ENCODE results near the gene C11orf52.
A peak's percentile ranks its signal among the peaks of the same experiment; 100 is the strongest.
"Not testable (repeated sequence)": the region's sequence is repeated elsewhere in the genome, so short reads cannot be mapped to it uniquely, and the experiment has no call there.

C11orf52 gene, protein sequence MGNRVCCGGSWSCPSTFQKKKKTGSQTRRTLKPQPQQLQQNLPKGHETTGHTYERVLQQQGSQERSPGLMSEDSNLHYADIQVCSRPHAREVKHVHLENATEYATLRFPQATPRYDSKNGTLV

DNA sequence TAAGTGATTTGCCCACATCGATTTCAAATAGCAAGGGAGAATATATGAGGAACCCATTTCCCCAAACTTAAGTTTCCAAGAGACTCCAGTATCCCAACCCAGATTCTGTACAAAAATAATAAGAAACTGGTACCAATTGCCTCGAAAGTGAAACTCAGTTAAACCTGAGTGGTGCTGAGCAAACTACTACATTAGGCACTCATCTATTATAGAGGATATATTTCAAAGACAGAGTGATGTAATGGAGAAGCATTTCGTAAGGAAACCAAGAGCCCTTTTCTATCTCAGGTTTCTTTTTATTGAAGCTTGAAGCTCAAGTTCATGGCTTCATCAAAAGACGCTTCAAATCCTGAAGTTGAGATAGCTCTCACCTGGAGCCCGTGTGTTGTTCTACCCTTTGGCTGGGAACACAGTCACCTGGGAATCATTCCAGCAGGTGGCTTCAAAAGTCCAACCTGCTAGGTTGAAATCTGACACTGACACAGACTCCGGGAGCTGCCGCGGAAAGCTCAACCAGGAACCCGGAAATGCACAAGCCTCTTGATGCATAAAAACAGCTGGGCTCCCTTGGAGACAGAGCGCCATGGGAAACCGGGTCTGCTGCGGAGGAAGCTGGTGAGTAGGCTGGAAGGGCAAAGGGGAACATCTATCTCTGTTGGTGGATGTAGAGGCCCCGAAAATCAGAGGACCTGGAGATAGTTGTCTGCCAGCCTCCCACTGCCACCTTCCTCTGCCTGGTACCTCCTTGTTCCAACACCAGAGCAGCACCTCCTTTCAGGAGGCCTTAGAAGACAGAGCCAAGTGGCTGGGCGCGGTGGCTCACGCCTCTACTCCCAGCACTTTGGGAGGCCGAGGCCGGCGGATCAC is at the start of gene C11orf52:
Gene C11orf52, plus strand, starts transcription at position 524 of the 867 bp plus-strand sequence. Its CDS starts 60 bp downstream, at position 584.
- peak; percentile 71 to 88 for DNase-seq

DNA sequence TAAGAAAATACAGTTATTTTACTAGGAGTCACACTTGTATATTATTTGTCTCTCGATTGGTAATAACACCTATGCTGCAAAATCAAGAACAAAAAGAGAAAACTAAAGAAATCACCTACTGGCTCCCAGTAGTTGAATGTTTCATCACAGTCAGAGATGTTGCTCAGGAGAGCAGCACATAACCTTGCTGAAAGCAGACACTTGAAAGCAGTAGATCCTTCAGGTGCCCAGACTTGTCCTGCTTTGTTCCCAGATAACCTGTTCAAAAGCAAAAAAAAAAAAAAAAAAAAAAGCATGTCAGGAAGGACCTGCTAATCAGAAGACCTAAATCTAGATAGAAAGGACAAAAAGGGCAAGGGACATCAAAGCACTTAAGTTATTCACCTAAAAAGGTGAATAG is 48.6 kb upstream of the C11orf52 start:
- no peak for DNase-seq

DNA sequence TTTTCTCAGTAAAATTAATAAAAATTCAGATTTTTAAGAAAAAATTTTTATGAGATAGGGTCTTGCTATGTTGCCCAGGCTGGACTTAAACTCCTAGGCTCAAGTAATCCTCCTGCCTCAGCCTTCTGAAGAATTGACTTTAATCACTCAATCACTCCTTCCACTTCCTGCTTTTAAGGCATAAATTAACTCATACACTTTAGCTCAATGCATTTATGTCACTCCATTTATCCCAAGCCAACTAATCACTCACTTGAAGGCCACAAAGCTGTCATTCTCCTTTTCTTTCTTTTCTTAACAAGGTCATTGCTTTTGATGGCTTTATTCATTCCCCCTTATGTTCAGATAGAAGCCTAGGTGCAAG is 48.2 kb upstream of the C11orf52 start:
- DNase-seq = no peak

- DNase-seq = peak in 1 of 2 experiments; percentile 85
Observed at GRCh38 chr11:111870886-111871692, 47.6 kb upstream of the C11orf52 start, which contains the start of gene ALG9. ALG9 (minus strand) TSS chr11:111871581; CDS start chr11:111871482, 99 bp downstream.

GRCh38 chr11:111871693-111872161 is 47.0 kb upstream of the C11orf52 start:
- DNase-seq = no peak

GRCh38 chr11:111878385-111878848 is 40.3 kb upstream of the C11orf52 start:
- DNase-seq = no peak

DNA sequence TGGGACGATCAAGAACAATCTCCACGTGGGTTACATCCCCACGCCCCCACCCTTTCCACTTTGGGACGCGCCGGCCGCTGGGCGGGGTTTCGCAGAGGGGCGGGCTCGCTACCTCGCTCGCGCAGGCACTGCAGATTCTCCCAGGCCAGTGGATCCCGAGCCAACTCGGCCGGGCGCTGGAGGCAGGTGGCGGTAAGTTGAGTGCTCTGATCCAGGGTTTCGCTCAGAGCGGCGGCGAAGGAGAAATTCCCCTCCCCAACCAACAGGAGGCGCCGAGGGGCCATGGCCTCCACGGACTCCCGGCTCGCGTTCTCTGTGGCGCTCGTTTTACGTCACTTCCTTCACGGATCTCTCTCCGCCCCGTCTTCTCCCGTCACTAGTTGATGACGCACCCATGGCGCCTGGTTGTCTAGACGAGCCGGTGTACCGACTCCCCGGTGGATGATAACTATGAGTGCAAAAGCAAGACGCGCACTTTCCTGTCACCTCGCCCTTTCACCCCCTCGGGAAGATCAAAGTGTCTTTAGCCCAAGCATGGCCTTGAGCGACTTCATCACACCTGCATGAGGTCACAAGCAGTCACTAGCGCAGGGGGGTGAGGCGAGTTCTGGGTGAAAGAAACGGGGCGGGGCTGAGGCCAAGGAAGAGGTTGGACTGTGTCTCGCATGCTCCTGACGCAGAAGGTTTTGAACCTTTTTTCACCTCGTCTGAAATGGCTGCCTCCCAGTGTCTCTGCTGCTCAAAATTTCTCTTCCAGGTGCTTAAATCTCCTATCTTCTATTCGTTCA is 39.7 kb upstream of the C11orf52 start, which contains the start of the genes CFAP68 and FDXACB1:
Gene CFAP68, plus strand, starts transcription at position 693 of the 788 bp plus-strand sequence. Its CDS starts 20 bp downstream, at position 713.
Gene FDXACB1, minus strand, starts transcription at position 317 of the 788 bp plus-strand sequence. Its CDS starts 33 bp downstream, at position 284.
- DNase-seq = peak; percentile 92 to 95

DNA sequence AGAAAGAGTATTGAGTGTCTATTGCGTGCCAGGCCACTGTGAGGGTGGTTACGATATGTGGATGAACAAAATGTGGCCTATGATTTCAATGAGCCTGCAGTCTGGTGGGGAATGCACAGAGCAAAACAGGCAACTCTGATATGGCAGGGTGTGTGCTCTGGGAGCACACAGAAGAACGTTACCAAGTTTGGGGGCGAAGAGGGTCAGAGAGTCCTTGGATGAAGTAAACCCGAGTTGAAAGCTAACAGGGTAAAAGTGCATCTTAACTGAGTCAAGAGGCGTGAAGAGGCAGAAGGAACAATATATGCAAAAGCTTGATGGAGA is 39.1 kb upstream of the C11orf52 start:
- no peak for DNase-seq

DNA sequence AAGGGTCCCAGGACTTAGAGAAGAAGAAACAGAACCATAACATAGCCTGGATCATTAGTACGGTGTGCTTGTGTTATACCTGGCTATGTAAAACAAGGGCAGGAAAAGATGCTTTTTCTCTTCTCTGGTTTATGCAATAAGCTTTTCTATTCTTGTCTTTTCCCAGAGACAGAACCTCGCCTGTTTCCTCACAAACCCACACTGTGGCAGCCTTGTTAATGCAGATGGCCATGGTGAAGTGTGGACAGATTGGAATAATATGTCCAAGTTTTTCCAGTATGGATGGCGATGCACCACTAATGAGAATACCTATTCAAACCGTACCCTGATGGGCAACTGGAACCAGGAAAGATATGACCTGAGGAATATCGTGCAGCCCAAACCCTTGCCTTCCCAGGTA is 36.5 kb upstream of the C11orf52 start:
- DNase-seq = no peak

GRCh38 chr11:111885053-111885452 is 33.7 kb upstream of the C11orf52 start:
- DNase-seq = not testable (repeated sequence)

DNA sequence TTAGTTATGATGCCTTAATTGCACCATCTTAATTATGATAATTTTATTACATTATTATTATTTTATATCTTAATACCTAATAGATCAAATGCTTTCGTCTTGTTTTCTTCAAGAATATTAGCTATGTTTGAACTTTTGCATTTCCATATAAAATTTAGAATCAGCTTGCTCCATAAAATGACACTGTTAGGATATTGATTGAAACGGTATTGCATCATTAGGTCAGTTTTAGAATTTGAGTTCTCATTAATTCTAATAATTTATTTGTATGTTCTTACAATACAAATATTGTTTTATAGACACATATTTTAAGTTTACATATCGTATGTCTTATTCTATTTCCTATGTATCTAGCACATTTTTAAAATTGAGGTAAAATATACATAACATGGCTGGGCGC is 32.7 kb upstream of the C11orf52 start:
- no peak for DNase-seq

DNA sequence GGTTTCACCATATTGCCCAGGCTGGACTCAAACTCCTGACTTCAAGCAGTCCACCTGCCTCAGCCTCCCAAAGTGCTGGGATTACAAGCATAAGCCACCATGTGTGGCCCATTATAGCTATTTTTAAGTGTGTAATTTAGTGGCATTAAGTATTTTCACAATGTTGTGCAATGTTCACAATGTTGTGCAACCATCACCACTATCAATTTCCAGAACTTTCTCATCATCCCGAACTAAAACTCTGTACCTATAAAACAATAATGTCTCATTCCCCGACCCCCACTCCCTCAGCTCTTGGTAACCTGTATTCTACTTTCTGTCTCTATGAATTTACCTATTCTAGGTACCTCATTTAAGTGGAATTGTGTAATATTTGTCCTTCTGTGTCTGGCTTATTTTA is 31.9 kb upstream of the C11orf52 start:
- no peak for DNase-seq

DNA sequence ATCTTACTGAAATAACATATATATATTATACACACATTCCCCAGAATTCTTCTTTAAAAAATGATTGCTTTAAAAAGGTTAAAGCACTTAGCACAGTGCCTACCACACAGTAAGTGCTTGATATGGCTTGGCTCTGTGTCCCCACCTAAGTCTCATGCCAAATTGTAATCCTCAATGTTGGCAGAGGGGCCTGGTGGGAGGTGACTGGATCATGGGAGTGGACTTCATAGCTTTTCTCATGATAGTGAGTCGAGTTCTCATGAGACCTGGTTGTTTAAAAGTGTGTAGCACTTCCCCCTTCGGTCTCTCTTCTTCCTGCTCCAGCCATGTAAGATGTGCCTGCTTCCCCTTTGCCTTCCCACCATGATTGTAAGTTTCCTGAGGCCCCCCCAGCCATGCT is 13.3 kb upstream of the C11orf52 start:
- DNase-seq = no peak

DNA sequence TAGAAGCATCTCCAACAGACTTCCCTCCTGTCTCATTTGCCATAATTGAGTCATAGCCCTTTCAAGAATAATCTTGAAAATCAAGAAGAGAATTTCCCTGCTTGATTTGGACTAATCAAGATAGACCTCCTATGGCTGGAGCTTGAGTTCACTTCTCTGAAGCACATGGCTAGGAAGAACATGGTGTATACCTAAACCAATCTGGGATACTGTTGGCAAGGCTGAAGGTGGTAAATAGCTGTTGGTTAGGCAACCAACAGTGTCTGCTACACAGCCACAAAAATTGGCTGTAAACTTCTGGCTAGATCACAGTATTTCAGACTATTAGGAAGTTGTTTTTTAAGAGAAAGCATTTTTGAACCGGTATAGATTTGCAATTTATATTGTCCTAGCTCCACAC is 12.0 kb upstream of the C11orf52 start:
- DNase-seq = no peak

DNA sequence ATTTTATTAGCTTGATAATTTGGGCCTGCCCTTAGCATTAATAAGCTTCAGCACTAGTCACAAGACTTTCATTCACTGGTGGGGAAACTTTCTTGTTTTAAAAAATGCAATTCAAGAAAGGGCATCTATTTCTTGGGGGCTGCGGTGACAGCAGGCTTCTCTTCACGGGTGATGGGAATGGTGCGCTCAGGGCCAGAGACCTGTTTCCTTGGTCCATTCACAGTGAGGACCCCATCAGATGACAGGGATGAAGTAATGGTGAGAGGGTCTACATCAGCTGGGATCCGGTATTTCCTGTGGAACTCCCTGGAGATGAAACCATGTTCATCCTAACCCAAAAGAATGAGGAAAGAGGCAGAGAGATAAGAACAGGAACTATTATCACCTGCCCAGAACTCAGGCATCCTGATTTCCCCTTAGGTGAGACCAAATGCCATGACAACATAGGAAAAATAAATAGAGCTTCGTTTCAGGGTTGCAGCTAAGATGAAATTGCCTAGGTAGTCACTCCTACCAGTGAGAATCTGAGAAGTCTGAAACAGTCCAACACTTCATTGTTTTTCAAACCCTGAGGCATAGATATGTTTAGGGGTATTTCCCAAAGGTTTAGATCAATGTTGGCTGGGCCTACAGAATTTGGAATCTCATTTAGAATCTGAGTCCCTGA is 9.9 kb upstream of the C11orf52 start:
- DNase-seq = no peak

DNA sequence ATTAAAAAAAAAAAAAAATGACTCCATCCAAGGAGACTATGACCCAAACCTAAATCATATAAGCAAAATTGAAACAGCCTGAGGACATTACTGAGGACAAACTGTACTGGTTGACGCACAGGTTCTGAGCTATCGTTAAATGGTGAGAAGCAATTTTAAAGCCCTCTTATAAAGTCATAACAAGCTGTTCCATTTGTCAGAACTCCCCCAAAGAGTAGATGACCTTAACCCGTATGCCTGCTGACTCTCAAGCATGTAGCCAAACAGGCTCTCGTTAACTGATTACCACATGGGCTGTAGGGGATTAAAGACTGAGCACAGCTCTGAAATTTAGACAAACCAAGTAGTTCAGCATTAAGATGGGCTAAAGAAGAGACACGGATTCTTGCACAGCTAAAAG is 9.3 kb upstream of the C11orf52 start:
- no peak for DNase-seq

DNA sequence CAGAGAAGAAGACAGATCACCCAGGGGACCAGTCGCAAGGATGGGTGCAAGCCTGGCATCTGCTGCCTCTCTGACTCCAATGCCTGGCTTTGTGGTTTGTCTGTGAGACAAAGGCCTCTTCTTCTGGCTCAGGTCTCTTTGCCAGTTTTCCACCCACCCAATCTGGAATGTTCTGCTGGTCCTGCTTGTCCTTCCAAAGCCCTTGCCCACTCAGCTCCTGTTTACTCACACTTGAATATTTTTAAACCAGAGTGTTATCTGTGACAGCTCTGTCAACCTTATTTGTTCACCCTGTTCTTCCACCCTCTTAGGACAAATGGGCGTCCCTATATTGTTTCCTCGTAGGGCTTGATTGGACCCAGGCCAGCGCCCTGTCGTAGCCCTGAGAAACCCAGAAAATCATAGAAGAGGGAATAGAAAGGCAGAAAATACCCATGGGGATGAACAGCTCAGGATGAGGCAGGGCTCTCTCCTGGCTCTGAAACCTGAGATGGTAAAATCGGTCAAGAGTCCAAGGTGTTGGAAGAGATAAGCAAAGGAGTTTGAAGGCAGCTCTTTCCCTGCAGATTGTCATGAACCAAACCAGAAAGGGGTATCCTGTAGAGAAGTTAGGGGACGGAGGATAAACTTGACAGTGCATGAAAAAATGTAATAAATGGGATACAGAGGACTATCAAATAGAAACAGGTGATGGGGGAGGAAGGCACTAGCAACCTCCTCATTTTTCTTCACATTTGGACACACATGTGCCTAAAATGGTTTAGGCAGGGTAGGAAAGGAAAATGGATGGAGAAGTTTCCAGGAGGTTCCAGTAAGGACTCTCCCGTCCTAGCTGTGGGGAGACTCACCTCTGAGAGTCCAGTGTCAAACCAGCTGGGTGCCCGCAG is 7.8 kb upstream of the C11orf52 start:
- no peak for DNase-seq

DNA sequence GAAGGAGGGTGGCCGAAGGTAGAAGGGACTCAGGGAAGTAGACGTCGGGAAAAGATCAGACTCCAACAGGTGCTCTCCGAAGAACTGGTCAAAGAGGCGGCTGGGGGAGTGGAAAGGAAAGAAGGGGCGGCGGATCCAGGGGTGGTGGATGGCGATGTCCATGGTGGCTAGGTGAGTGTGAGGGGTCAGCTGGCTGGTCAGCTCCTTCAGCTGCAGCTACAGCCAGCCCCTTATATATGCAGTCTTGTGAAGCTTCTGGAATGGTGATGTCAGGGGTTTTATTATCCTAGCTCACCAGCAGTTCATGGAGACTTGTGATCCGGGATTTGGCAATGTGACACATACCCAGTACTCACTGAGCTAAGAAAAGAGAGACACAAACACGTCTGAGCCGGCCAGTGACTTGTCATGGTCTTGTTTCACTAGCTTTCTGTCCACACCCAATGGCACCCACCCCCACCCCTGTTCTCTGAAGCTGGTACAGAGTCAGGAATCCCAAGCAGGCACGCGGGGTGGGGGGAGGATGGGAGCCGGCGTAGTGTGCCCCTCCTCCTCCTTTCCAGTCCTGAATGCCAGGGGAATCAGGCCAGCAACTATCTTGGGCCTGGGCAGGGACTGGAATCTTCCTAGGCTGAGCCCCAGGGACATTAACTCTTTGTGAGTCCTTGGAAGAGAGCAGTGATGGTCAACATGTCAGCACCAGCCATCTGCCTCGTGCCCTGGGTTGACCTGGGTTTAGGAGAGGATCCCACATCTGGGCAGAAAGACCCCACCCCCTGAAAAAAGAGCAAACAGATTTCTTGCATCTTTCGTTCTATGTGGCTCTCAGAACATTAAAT is 6.9 kb upstream of the C11orf52 start, which contains the start of gene CRYAB:
Gene CRYAB, minus strand, starts transcription at position 208 of the 839 bp plus-strand sequence. Its CDS starts 46 bp downstream, at position 162.
- DNase-seq = no peak

DNA sequence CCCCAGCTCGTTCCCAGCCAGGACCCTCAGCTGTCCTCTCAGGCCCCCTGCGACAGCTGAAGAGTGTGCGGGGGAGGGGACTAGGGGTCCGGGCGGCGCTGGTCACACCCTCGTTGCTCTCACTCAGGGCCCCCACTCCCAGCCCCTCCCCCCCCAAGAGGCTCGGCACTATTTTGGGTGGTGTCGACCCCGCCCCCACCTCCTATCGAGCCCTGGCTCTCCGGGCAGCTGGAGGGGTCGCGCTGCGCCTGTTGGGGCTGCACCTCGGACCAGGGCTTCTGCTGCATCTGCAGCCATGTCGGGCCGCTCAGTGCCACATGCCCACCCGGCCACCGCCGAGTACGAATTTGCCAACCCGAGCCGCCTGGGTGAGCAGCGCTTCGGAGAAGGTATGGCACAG is 6.2 kb upstream of the C11orf52 start, which contains the start of gene HSPB2:
Gene HSPB2, plus strand, starts transcription at position 200 of the 400 bp plus-strand sequence. Its CDS starts 96 bp downstream, at position 296.
- no peak for DNase-seq

Data from NCI-H187 (cell line).